ENCODE measurements around the gene ACVRL1. TPM values are rescaled to one million over a fixed set of nuclear protein-coding genes. Genes with fewer than 3 reads are reported as not detected.

The ACVRL1 gene
- total and polyA plus RNA-seq, 10 of the 15 experiments (the other 5 are each of a cell fraction or from before 2014, with no cell fraction given) = not detected

DNA sequence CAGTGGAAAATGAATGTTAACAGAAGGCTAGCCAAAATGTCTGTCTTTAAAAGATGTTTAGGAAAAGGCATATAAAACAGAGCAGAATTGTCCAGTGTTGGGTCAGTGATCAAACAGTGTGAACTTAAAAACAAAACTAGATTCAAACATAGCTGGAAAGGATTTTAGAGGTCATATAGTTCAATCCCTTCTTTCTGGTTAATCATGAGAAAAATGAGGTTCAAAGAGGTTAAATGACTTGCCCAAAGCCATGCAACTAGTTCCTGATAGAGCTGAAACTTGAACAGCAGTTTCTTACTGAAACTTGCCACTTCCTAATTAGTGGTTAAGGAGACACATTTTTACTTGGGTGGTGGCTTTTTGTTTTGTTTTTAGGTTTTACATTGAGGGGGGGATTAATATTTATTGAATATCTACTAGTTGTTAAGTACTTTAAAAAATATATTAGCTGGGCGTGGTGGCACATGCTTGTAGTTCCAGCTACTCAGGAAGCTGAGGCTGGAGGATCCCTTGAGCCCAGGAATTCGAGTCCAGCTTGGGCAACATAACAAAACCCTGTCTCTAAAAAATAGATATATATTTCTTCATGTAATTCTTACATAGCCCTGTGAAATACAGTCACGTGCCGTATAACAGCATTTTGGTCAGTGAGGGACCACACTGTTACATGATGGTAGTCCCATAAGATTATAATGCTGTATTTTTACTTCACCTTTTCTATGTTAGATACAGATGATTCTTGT, 64.5 kb downstream of the ACVRL1 start (continued):
- TF ChIP-seq ZNF592 (IDR thresholded peaks at IDR 0.05) = no peak
- peak; percentile 50; the same call in 1 of the 3 replicates for TF ChIP-seq POU2F2 (IDR thresholded peaks at IDR 0.05; ENCODE audit: borderline replicate concordance, low read depth, low read length)
- peak in 1 of 2 experiments; percentile 70; a peak in 2 of 4 replicates for TF ChIP-seq ETV6 (conservative IDR thresholded peaks at IDR 0.05 in 1 of 2, IDR thresholded peaks at IDR 0.05 in 1 of 2; ENCODE audit: borderline replicate concordance in 1 of 2, low read depth in 1 of 2)
- no peak for TF ChIP-seq RELA (IDR thresholded peaks at IDR 0.05; ENCODE audit: borderline replicate concordance, partially characterized antibody)
- no peak for TF ChIP-seq SP1 (IDR thresholded peaks at IDR 0.05; ENCODE audit: low read depth, low read length)
- TF ChIP-seq CBFB (IDR thresholded peaks at IDR 0.05; ENCODE audit: low read depth) = peak; percentile 4; the same call in 1 of the 2 replicates
- no peak for TF ChIP-seq TCF12 (IDR thresholded peaks at IDR 0.05; ENCODE audit: low read depth, low read length)
- no peak for TF ChIP-seq ASH2L (IDR thresholded peaks at IDR 0.05; ENCODE audit: borderline replicate concordance, low read depth)
- no peak for TF ChIP-seq SMAD1 (IDR thresholded peaks at IDR 0.05; ENCODE audit: low read depth, partially characterized antibody)
- peak; percentile 70; the same call in 1 of the 2 replicates for TF ChIP-seq IRF4 (IDR thresholded peaks at IDR 0.05; ENCODE audit: low read depth, low read length)
- TF ChIP-seq YBX1 (IDR thresholded peaks at IDR 0.05) = no peak
- no peak for TF ChIP-seq ZNF384 (IDR thresholded peaks at IDR 0.05; ENCODE audit: borderline replicate concordance, low read depth, low read length)
- no peak for TF ChIP-seq EED (IDR thresholded peaks at IDR 0.05; ENCODE audit: low read depth)
- TF ChIP-seq LARP7 (IDR thresholded peaks at IDR 0.05) = no peak
- no peak for TF ChIP-seq SUZ12 (IDR thresholded peaks at IDR 0.05; ENCODE audit: unreplicated experiment)
- TF ChIP-seq ZNF207 (IDR thresholded peaks at IDR 0.05; ENCODE audit: borderline replicate concordance) = no peak
- TF ChIP-seq CUX1 (IDR thresholded peaks at IDR 0.05; ENCODE audit: insufficient replicate concordance, low read depth, low read length) = peak; percentile 44
- TF ChIP-seq, protein P1, sequence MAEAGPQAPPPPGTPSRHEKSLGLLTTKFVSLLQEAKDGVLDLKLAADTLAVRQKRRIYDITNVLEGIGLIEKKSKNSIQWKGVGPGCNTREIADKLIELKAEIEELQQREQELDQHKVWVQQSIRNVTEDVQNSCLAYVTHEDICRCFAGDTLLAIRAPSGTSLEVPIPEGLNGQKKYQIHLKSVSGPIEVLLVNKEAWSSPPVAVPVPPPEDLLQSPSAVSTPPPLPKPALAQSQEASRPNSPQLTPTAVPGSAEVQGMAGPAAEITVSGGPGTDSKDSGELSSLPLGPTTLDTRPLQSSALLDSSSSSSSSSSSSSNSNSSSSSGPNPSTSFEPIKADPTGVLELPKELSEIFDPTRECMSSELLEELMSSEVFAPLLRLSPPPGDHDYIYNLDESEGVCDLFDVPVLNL (IDR thresholded peaks at IDR 0.05; ENCODE audit: low read depth, low read length) = no peak
- TF ChIP-seq TCF3 (IDR thresholded peaks at IDR 0.05; ENCODE audit: borderline replicate concordance, insufficient read depth, low read depth, low read length) = no peak
- TF ChIP-seq MYC (IDR thresholded peaks at IDR 0.05; ENCODE audit: insufficient read depth, insufficient read length, insufficient replicate concordance, low read length, severe bottlenecking) = no peak

Measured in GM12878 (cell line).